ENCODE measurements around the gene SFRP5. TPM values are rescaled to one million over a fixed set of nuclear protein-coding genes. Genes with fewer than 3 reads are reported as not detected.
A peak's percentile ranks its signal among the peaks of the same experiment; 100 is the strongest.

The SFRP5 gene
- total RNA-seq, 1 donor from 2014 or later, result 292 TPM

GRCh38 chr10:97788552-97789442 lies 17.0 kb upstream of the SFRP5 start:
- DNase-seq (ENCODE audit: low spot score) (no peak), ATAC-seq (peak; percentile 53)
- intact Hi-C loops (cut with DNase I), result no loop called here

- no peak for DNase-seq (ENCODE audit: low spot score)
- intact Hi-C loops (cut with DNase I), result no loop called here
- ATAC-seq, result no peak
Measured at GRCh38 chr10:97785731-97786130, 13.9 kb upstream of the SFRP5 start.

GRCh38 chr10:97785231-97785630 lies 13.4 kb upstream of the SFRP5 start:
- no peak for DNase-seq (ENCODE audit: low spot score)
- ATAC-seq, result no peak
- intact Hi-C loops (cut with DNase I), result no loop called here

GRCh38 chr10:97784200-97784810 lies 12.5 kb upstream of the SFRP5 start:
- no peak for DNase-seq (ENCODE audit: low spot score)
- ATAC-seq, result peak; percentile 8
- intact Hi-C loops (cut with DNase I), result no loop called here

GRCh38 chr10:97782455-97783228 lies 10.8 kb upstream of the SFRP5 start:
- DNase-seq (ENCODE audit: low spot score) (no peak), ATAC-seq (no peak)
- intact Hi-C loops (cut with DNase I), result no loop called here

GRCh38 chr10:97781618-97782331 lies 10.0 kb upstream of the SFRP5 start:
- ATAC-seq (peak; percentile 49), DNase-seq (ENCODE audit: low spot score) (no peak)
- intact Hi-C loops (cut with DNase I), result no loop called here

- no peak for DNase-seq (ENCODE audit: low spot score)
- intact Hi-C loops (cut with DNase I), result no loop called here
- peak; percentile 82 for ATAC-seq
Measured at GRCh38 chr10:97780841-97781617, 9.2 kb upstream of the SFRP5 start.

GRCh38 chr10:97779975-97780374 lies 8.2 kb upstream of the SFRP5 start:
- intact Hi-C loops (cut with DNase I), result no loop called here
- ATAC-seq, result no peak
- DNase-seq (ENCODE audit: low spot score), result no peak

- DNase-seq (ENCODE audit: low spot score), result no peak
- no peak for ATAC-seq
Measured at GRCh38 chr10:97779492-97779891, 7.7 kb upstream of the SFRP5 start.

GRCh38 chr10:97778452-97779302 lies 6.9 kb upstream of the SFRP5 start:
- intact Hi-C loops (cut with DNase I), result no loop called here
- ATAC-seq (no peak), DNase-seq (ENCODE audit: low spot score) (no peak)

More at GRCh38 chr10:97779492-97779891, 7.7 kb upstream of the SFRP5 start:
- intact Hi-C loops (cut with DNase I), result no loop called here

GRCh38 chr10:97777143-97777542 lies 5.3 kb upstream of the SFRP5 start:
- ATAC-seq, result no peak
- intact Hi-C loops (cut with DNase I), result no loop called here
- DNase-seq (ENCODE audit: low spot score), result no peak

- intact Hi-C loops (cut with DNase I), result no loop called here
- DNase-seq (ENCODE audit: low spot score) (no peak), ATAC-seq (peak; percentile 31)
Measured at GRCh38 chr10:97774811-97775294, 3.1 kb upstream of the SFRP5 start.

GRCh38 chr10:97773096-97773495 lies 1.3 kb upstream of the SFRP5 start:
- DNase-seq (ENCODE audit: low spot score) (no peak), ATAC-seq (no peak)
- intact Hi-C loops (cut with DNase I), result no loop called here

- no peak for DNase-seq (ENCODE audit: low spot score)
- ATAC-seq, result no peak
- intact Hi-C loops (cut with DNase I), result no loop called here
Measured at GRCh38 chr10:97771055-97771891, 526 bp downstream of the SFRP5 start.

- intact Hi-C loops (cut with DNase I), result no loop called here
- no peak for ATAC-seq
Measured at GRCh38 chr10:97770255-97770654, 1.5 kb downstream of the SFRP5 start.

More at GRCh38 chr10:97770255-97770654, 1.5 kb downstream of the SFRP5 start:
- no peak for DNase-seq (ENCODE audit: low spot score)

All from sciatic nerve (tissue), 2 donors.